Left lung (tissue), 10 donors: ENCODE measurements around the gene SMARCA4. TPM values are rescaled to one million over a fixed set of nuclear protein-coding genes. Genes with fewer than 3 reads are reported as not detected.

ENCODE experiments used
- ATAC-seq: fragments of 200-7000 bp; cut with Tn5 transposase; one replicate; pipeline ENCODE4 v1.9.1; 2020; ENCODE audit warnings: moderate library complexity
- DNase-seq, 4 donors: peaks; one replicate each; pipeline ENCODE4 v3.0.0-alpha.2; 2013 to 2020
- H3K27ac ChIP-seq, 2 donors: fragments of 200-600 bp; sonication (generic) in 1 of 2; one replicate each; pipeline versions ENCODE4 v1.5.0 to v1.8.0; 2020 to 2021
- H3K27me3 ChIP-seq, 2 donors: fragments of 200-600 bp; sonication (generic) in 1 of 2; one replicate each; pipeline versions ENCODE4 v1.5.0 to v1.8.0; 2020 to 2021
- H3K36me3 ChIP-seq, 2 donors: fragments of 200-600 bp; sonication (generic) in 1 of 2; one replicate each; pipeline versions ENCODE4 v1.5.0 to v1.8.0; 2020 to 2021
- H3K4me1 ChIP-seq, 2 donors: fragments of 200-600 bp; one replicate each; pipeline ENCODE4 v1.8.0; 2021
- H3K4me3 ChIP-seq, 2 donors: fragments of 200-600 bp; sonication (generic) in 1 of 2; one replicate each; pipeline versions ENCODE4 v1.5.0 to v1.8.0; 2020 to 2021; ENCODE audit warnings: mild to moderate bottlenecking in 1 of 2
- H3K9me3 ChIP-seq, 2 donors: fragments of 200-600 bp; sonication (generic) in 1 of 2; one replicate each; pipeline versions ENCODE4 v1.5.0 to v1.8.0; 2020 to 2021
- CTCF ChIP-seq, 2 donors: fragments of 200-600 bp; sonication (generic) in 1 of 2; IDR thresholded peaks; one replicate each; pipeline versions ENCODE4 v1.5.0 to v1.8.0; 2021; ENCODE audit warnings: antibody characterized with exemption in 2 of 2
- intact Hi-C, 2 donors: fragments of 100-400 bp; cut with DNase I; formaldehyde crosslinking; loops; one replicate each; pipeline versions ENCODE4 v1.11.2 to v1.14.2; 2022
- polyA plus RNA-seq, 6 donors: library from polyadenylated mRNA; unstranded; fragments of 120-200 nt; gene quantifications; one replicate each; pipeline ENCODE4 v1.2.1, GENCODE V29; 2013; ENCODE audit not compliant: insufficient read length in 6 of 6
- total RNA-seq, 2 donors: library from RNA; stranded (reverse); fragmentation: NEBNext Ultra II Directional; extraction: Animal tissue kit (Norgen Biotek cat#: 25700); gene quantifications; one replicate each; pipeline ENCODE4 v1.2.1, GENCODE V29; 2021
- donor health status: DM: no; HTN: yes; CAD: no.
- donor health status: DM: no; HTN: no; CAD: no.

The SMARCA4 gene
- total and polyA plus RNA-seq, 8 donors, result 98.3 to 168 (median 151) TPM

GRCh38 chr19:11028146-11028545 lies 67.3 kb downstream of the SMARCA4 start:
- TF ChIP-seq CTCF (IDR thresholded peaks at IDR 0.05), result no peak
- peaks cover 0 to 100% of the 10 kb centered on the region in 2 donors for H3K36me3 ChIP-seq
- no peak overlapping the region for H3K27ac ChIP-seq
- H3K27me3 ChIP-seq, result no peaks in the 10 kb centered on the region
- DNase-seq (no peak), ATAC-seq (no peak)
- no peaks in the 10 kb centered on the region for H3K9me3 ChIP-seq
- H3K4me3 ChIP-seq, result no peak overlapping the region
- intact Hi-C loops, result loop anchor here in 1 of 2 donors (10.0 kb wide), 1 partner anchor 93 kb away; no protein-coding TSS in a partner anchor
- no peaks in the 10 kb centered on the region for H3K4me1 ChIP-seq

GRCh38 chr19:11031421-11032070 lies 70.7 kb downstream of the SMARCA4 start:
- peaks cover 0 to 100% of the 10 kb centered on the region in 2 donors for H3K36me3 ChIP-seq
- H3K27ac ChIP-seq, result no peak overlapping the region
- TF ChIP-seq CTCF (IDR thresholded peaks at IDR 0.05), result no peak
- DNase-seq (no peak), ATAC-seq (no peak)
- H3K9me3 ChIP-seq, result no peaks in the 10 kb centered on the region
- peaks cover 0 to 13% of the 10 kb centered on the region in 2 donors for H3K4me1 ChIP-seq
- no peaks in the 10 kb centered on the region for H3K27me3 ChIP-seq
- H3K4me3 ChIP-seq, result no peak overlapping the region
- intact Hi-C loops, result loop anchor here in 1 of 2 donors (10.0 kb wide), 1 partner anchor 173 kb away; no protein-coding TSS in a partner anchor

- no peak overlapping the region for H3K27ac ChIP-seq
- peaks cover 0 to 13% of the 10 kb centered on the region in 2 donors for H3K4me1 ChIP-seq
- DNase-seq, result no peak
- H3K9me3 ChIP-seq, result no peaks in the 10 kb centered on the region
- peaks cover 0 to 100% of the 10 kb centered on the region in 2 donors for H3K36me3 ChIP-seq
- intact Hi-C loops, result loop anchor here in 1 of 2 donors (10.0 kb wide), 1 partner anchor 172 kb away; no protein-coding TSS in a partner anchor
- no peak for ATAC-seq
- no peak for TF ChIP-seq CTCF (IDR thresholded peaks at IDR 0.05)
- no peak overlapping the region for H3K4me3 ChIP-seq
- no peaks in the 10 kb centered on the region for H3K27me3 ChIP-seq
Measured at GRCh38 chr19:11033251-11033650, 72.4 kb downstream of the SMARCA4 start.

GRCh38 chr19:11033763-11034162 lies 72.9 kb downstream of the SMARCA4 start:
- Histone ChIP-seq H3K27ac (no peak overlapping the region), H3K9me3 (no peaks in the 10 kb centered on the region), H3K36me3 (peaks cover 0 to 100% of the 10 kb centered on the region in 2 donors), H3K4me3 (no peak overlapping the region), H3K4me1 (peaks cover 0 to 13% of the 10 kb centered on the region in 2 donors), H3K27me3 (no peaks in the 10 kb centered on the region)
- DNase-seq (no peak), ATAC-seq (no peak)
- intact Hi-C loops, result loop anchor here in 1 of 2 donors (10.0 kb wide), 1 partner anchor 171 kb away; no protein-coding TSS in a partner anchor
- no peak for TF ChIP-seq CTCF (IDR thresholded peaks at IDR 0.05)

- intact Hi-C loops, result loop anchor here in 1 of 2 donors (5.0 to 10.0 kb wide), 2 partner anchors 93 to 170 kb away; no protein-coding TSS in a partner anchor
- H3K36me3 ChIP-seq, result peaks cover 0 to 100% of the 10 kb centered on the region in 2 donors
Measured at GRCh38 chr19:11034449-11035213, 73.8 kb downstream of the SMARCA4 start.

More at GRCh38 chr19:11034449-11035213, 73.8 kb downstream of the SMARCA4 start:
- Histone ChIP-seq H3K27ac (no peak overlapping the region), H3K9me3 (no peaks in the 10 kb centered on the region), H3K4me3 (no peak overlapping the region), H3K4me1 (peaks cover 0 to 13% of the 10 kb centered on the region in 2 donors), H3K27me3 (no peaks in the 10 kb centered on the region)
- TF ChIP-seq CTCF (IDR thresholded peaks at IDR 0.05), result no peak
- ATAC-seq (no peak), DNase-seq (no peak)
